Measurements from ENCODE around the gene TCF4. TPM values are rescaled to one million over a fixed set of nuclear protein-coding genes. Genes with fewer than 3 reads are reported as not detected.

The TCF4 gene
- total RNA-seq, 1 experiment from 2014 or later, result 93.7 TPM

DNA sequence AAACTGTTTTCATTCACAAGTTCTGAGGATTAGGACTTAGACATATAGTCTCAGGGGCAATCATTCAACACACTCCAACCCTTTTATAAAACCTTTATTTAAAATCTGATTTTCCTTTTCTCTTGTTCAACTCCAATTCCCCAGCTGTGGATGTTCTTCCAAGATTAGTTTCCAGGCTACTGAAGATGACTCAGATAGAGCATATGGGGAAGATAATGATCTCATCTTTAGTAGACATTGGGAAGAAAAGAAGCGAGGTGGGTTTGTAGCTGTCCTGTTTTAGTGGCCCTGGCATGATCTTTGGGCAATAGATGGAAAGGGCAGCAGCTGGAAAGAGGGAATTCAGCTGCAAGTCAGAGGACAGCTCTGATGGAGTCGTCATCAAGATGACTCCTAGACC lies 381.1 kb downstream of the TCF4 start:
- intact Hi-C loops (cut with micrococcal nuclease; ENCODE audit: unreplicated experiment), result no loop called here
- Mint-ChIP-seq H3K9me3 (ENCODE audit: unreplicated experiment) (no peaks in the 10 kb centered on the region), H3K27me3 (ENCODE audit: insufficient read depth, unreplicated experiment) (no peaks in the 10 kb centered on the region), H3K4me1 (ENCODE audit: low read depth, unreplicated experiment) (no peaks in the 10 kb centered on the region), H3K27ac (ENCODE audit: unreplicated experiment) (no peak overlapping the region), H3K4me3 (ENCODE audit: unreplicated experiment) (no peak overlapping the region), H3K36me3 (ENCODE audit: insufficient read depth, unreplicated experiment) (no peaks in the 10 kb centered on the region)
- Histone ChIP-seq H3K4me3 (ENCODE audit: low read depth, low read length) (no peak overlapping the region), H3K27me3 (replicated peaks; ENCODE audit: control insufficient read depth, insufficient read depth, low read length) (no peaks in the 10 kb centered on the region), H3K4me1 (no peaks in the 10 kb centered on the region), H3K36me3 (ENCODE audit: control insufficient read depth, insufficient read depth, low read length) (no peaks in the 10 kb centered on the region), H3K9me3 (no peaks in the 10 kb centered on the region)
- DNase-seq, result no peak
- TF ChIP-seq, protein P1, sequence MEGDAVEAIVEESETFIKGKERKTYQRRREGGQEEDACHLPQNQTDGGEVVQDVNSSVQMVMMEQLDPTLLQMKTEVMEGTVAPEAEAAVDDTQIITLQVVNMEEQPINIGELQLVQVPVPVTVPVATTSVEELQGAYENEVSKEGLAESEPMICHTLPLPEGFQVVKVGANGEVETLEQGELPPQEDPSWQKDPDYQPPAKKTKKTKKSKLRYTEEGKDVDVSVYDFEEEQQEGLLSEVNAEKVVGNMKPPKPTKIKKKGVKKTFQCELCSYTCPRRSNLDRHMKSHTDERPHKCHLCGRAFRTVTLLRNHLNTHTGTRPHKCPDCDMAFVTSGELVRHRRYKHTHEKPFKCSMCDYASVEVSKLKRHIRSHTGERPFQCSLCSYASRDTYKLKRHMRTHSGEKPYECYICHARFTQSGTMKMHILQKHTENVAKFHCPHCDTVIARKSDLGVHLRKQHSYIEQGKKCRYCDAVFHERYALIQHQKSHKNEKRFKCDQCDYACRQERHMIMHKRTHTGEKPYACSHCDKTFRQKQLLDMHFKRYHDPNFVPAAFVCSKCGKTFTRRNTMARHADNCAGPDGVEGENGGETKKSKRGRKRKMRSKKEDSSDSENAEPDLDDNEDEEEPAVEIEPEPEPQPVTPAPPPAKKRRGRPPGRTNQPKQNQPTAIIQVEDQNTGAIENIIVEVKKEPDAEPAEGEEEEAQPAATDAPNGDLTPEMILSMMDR (IDR thresholded peaks at IDR 0.05; ENCODE audit: insufficient read depth in 1 of 2, low read depth in 1 of 2, low read length in 1 of 2, severe bottlenecking in 1 of 2, unreplicated experiment in 1 of 2), result no peak
- no TSS peak for BruUV-seq (replicated peaks)
- ChIA-PET POLR2A (no interaction called here), CTCF (no interaction called here)

- BruUV-seq (replicated peaks), result no TSS peak
- no peaks in the 10 kb centered on the region for H3K36me3 Mint-ChIP-seq (ENCODE audit: insufficient read depth, unreplicated experiment)
- no peaks in the 10 kb centered on the region for H3K4me1 ChIP-seq
- H3K36me3 ChIP-seq (ENCODE audit: control insufficient read depth, insufficient read depth, low read length), result no peaks in the 10 kb centered on the region
- no peaks in the 10 kb centered on the region for H3K4me1 Mint-ChIP-seq (ENCODE audit: low read depth, unreplicated experiment)
- H3K27me3 ChIP-seq (replicated peaks; ENCODE audit: control insufficient read depth, insufficient read depth, low read length), result no peaks in the 10 kb centered on the region
- no peak overlapping the region for H3K4me3 Mint-ChIP-seq (ENCODE audit: unreplicated experiment)
- H3K4me3 ChIP-seq (ENCODE audit: low read depth, low read length), result no peak overlapping the region
- intact Hi-C loops (cut with micrococcal nuclease; ENCODE audit: unreplicated experiment), result no loop called here
- no peaks in the 10 kb centered on the region for H3K27me3 Mint-ChIP-seq (ENCODE audit: insufficient read depth, unreplicated experiment)
- POLR2A ChIA-PET, result no interaction called here
- no peaks in the 10 kb centered on the region for H3K9me3 Mint-ChIP-seq (ENCODE audit: unreplicated experiment)
- H3K27ac Mint-ChIP-seq (ENCODE audit: unreplicated experiment), result no peak overlapping the region
- no peaks in the 10 kb centered on the region for H3K9me3 ChIP-seq
- CTCF ChIA-PET, result no interaction called here
- TF ChIP-seq, protein P1 (IDR thresholded peaks at IDR 0.05; ENCODE audit: insufficient read depth in 1 of 2, low read depth in 1 of 2, low read length in 1 of 2, severe bottlenecking in 1 of 2, unreplicated experiment in 1 of 2), result no peak
- DNase-seq, result no peak
Observed at GRCh38 chr18:55202232-55202917, 385.6 kb downstream of the TCF4 start.

GRCh38 chr18:55199291-55199963 lies 388.6 kb downstream of the TCF4 start:
- Histone ChIP-seq H3K36me3 (ENCODE audit: control insufficient read depth, insufficient read depth, low read length) (no peaks in the 10 kb centered on the region), H3K27me3 (replicated peaks; ENCODE audit: control insufficient read depth, insufficient read depth, low read length) (no peaks in the 10 kb centered on the region), H3K4me1 (no peaks in the 10 kb centered on the region), H3K9me3 (no peaks in the 10 kb centered on the region), H3K4me3 (ENCODE audit: low read depth, low read length) (no peak overlapping the region)
- intact Hi-C loops (cut with micrococcal nuclease; ENCODE audit: unreplicated experiment), result no loop called here
- no peaks in the 10 kb centered on the region for H3K9me3 Mint-ChIP-seq (ENCODE audit: unreplicated experiment)
- POLR2A ChIA-PET, result no interaction called here
- no peak overlapping the region for H3K4me3 Mint-ChIP-seq (ENCODE audit: unreplicated experiment)
- H3K27ac Mint-ChIP-seq (ENCODE audit: unreplicated experiment), result no peak overlapping the region
- no peaks in the 10 kb centered on the region for H3K4me1 Mint-ChIP-seq (ENCODE audit: low read depth, unreplicated experiment)
- no TSS peak for BruUV-seq (replicated peaks)
- TF ChIP-seq, protein P1 (IDR thresholded peaks at IDR 0.05; ENCODE audit: insufficient read depth in 1 of 2, low read depth in 1 of 2, low read length in 1 of 2, severe bottlenecking in 1 of 2, unreplicated experiment in 1 of 2), result no peak
- no peaks in the 10 kb centered on the region for H3K36me3 Mint-ChIP-seq (ENCODE audit: insufficient read depth, unreplicated experiment)
- H3K27me3 Mint-ChIP-seq (ENCODE audit: insufficient read depth, unreplicated experiment), result no peaks in the 10 kb centered on the region
- no peak for DNase-seq
- CTCF ChIA-PET, result no interaction called here

All from Caco-2 (cell line).